GM18868 (cell line): ENCODE measurements around the gene UBE2L6.

Experiments
- ATAC-seq: cut with Tn5 transposase; IDR thresholded peaks from one replicate; pipeline ENCODE4 v1.9.1; 2021; ENCODE audit warnings: mild to moderate bottlenecking, moderate library complexity; ENCODE audit not compliant: unreplicated experiment

The UBE2L6 gene

DNA sequence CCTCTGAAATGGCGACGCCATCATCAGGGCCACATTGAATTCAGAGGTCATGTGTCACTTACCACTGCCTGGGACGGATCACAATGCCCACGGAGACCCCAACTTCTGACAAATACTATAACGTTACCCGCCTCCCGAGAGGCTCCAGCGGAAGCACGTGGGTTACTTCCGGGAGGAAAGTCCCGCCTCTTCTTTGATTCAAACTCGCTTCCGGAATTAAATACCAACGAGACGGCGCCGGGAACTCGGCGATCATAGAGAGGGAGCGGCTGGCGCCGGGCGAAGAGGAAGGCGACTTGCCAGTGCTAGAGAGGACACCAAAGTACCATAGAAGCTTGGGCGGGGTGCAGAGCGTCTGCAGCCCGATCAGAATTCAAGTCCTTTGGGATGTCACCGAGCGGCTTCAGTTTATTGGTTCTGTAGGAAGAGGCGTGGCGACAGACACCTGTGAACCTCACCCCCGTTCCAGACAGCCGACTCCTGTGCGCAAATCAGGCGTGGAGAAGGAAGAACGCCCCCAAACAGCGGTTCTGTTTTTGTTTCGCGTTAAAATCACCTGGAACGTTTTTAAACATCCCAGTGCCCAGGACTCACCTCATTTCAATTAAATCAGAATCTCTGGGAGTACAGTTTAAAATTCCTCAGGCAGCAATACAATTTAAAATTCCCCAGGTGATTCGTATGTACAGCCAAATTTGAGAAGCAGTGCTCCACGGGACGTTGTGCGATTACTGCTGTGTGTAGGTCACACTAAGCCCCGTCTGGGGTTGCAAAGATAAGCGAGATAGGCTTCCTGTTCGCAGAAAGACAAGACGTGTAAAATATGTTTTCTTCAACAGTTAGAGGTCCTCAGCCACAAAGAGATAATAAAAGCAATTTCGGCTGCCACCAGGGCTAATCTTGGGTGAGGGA lies 36.6 kb downstream of the UBE2L6 start, which contains the start of gene TIMM10:
TSS of gene TIMM10 (minus strand) at position 159 of the 912 bp plus-strand sequence. CDS start 565 bp downstream, outside the sequence.
- ATAC-seq, result peak; percentile 96

GRCh38 chr11:57530215-57530595 lies 37.3 kb downstream of the UBE2L6 start:
- no peak for ATAC-seq

- ATAC-seq, result no peak
Measured at GRCh38 chr11:57529012-57529411, 38.5 kb downstream of the UBE2L6 start.

GRCh38 chr11:57527056-57527631 lies 40.3 kb downstream of the UBE2L6 start:
- ATAC-seq, result no peak

DNA sequence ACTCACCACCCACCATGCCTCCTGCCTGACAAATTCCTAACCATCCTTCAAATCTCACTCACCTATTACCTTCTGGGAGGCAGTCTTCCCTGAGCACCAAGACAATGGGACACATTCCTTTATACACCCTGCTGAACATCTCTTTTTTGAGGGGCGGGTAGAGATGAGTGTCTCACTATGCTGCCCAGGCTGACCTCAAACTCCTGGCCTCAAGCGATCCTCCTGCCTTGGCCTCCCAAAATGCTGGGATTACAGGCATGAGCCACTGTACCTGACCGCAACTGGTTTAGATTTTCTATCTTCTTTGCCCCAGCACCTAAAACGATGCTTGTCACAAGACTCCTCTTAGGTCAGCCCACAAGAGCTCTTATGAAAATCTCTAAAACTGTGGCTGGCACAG lies 44.1 kb downstream of the UBE2L6 start:
- no peak for ATAC-seq

DNA sequence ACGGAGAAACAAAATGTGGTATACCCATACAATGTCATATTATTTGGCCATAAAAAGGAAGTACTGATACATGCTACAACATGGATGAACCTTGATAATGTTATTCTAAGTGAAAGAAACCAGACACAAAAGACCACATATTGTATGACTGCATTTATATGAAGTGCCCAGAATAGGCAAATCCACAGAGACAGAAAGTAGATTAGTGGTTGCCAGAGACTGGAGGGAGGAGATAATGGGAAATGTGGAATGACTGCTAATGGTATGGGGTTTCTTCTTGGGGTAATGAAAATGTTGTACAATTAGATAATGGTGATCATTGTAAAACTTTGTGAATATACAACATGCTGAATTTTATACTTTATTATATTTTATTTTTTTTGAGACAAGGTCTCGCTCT lies 46.4 kb downstream of the UBE2L6 start:
- ATAC-seq, result no peak

- no peak for ATAC-seq
Measured at GRCh38 chr11:57516061-57516443, 51.4 kb downstream of the UBE2L6 start.

DNA sequence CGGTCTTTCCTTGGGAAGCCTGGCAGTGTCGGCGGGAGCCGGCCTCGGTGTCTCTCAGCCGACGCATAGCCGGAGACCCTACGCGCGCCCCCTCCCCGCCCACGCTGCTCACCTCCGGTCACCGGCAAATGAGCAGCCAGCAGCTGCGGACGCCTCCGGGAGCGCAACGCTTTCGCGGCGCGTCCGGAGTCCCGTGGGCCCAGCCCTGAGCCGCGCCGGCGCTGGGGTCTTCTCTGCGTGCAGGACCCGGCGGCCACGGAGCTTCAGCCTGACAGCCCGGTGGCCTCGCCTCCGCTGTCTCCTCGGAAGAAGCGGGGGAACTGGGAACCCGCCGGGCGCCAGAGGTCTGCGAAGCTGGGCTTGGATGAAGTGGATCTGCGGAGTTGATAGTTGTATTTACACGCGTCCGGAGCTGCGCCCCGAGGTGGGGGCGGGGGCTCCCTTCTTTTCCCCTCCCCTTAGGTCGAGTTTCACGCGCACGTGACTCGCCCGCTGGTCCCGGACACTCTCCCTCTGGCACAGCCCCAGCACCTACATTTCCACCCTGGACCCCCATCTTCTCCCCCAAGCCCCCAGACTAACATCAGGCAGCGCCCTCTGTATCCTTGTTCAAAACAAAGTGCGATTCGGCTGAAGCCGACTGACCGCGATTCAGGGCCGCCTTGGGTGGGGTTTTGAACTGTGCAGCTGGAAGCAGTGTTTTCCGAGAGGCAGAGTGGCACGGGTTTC lies 52.0 kb downstream of the UBE2L6 start, which contains the start of gene SLC43A1:
TSS of gene SLC43A1 (minus strand) at position 371 of the 729 bp plus-strand sequence. CDS start 1,591 bp downstream, outside the sequence.
- ATAC-seq, result peak; percentile 57

DNA sequence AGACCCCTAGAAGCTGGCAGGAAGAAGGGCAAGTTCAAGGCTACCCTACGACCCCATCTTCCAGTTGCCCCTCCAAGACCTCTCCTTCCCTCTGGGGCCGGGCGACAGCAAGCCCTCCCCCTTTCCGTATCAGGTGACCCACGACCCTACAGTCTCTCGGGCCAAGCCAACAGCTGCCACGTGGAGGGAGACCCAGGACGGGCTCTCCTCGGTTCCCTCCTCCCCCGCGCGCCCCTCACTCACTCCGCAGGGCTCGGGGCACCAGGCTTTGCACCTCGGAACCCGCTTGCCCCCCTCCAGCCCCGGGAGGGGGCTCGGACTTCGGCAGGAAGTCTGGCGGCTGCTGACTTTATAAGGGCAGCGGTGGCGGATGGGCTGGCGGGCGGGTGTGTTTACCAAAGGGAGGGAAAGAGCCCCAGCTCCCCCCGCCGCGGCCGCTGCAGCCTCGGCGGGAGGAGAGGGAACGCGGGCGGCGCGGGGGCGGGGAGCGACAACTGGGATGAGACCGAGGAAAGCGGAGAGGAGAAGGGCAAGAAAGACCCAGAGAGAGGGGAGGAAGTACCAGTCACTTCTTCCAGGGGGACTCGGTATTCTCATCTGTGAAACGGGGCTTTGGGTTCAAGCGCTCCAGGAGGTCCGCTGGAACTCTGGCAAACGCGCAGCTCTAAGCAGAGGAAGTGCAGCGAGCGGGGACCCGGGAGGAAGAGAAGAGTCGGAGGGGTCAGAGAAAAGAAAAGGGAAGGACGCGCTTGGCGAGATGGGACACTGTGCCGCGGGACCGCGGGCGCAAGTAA lies 52.7 kb downstream of the UBE2L6 start:
- peak; percentile 47 for ATAC-seq

GRCh38 chr11:57513911-57514537 lies 53.4 kb downstream of the UBE2L6 start:
- ATAC-seq, result peak; percentile 32

DNA sequence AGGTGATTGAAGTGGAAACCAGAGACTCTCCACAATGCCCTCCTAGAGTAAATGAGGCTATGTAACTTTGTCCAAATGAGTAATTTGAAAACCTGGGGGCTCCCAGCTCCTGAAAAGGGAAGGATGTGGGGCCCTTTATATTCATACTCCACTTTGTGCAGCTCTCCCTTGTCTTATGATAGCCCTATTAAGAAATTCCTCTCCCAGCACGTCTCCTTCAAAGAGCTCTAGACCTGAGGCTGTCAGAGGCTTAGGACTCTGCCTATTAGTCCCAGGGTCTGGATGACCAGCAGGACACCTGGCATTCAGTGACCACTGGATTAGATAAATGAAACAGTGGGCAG lies 54.0 kb downstream of the UBE2L6 start:
- ATAC-seq, result no peak

DNA sequence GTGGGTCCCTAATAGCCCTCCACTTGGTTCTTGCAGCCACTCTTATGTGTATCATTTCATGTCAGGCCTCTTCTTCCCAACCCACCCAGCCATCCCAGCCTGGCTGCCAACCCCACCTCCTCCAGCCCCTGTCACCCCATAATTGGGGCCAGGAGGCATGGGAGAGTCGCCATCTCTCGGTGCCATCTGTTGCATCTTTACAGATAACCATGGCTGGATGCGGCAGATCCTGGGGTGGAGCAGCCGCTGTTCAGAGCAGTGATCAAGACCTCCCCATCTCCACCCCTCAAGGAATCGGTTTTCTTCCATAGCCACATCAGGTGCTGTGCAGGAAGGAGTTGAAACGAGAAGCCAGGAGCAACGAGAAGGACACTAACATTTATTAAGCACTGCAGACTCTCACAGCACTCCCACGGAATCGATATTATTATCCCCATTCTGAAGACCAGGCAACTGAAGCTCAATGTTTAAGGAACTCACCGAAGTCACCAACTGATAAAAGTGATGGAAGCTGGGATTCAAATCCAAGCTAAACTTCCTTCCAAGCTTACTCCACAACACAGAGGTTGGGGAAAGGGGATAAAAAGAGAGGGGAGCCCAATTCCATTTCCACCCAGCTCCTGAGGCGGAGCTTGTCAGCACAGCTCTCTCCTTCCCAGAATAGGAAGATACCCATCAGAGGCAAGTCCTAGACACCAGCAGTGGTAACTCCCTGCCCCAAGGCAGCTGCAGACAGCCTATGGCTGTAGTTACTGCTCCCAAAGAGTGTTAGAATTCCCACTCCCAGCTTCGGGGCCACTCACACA lies 54.6 kb downstream of the UBE2L6 start:
- no peak for ATAC-seq

GRCh38 chr11:57511741-57512430 lies 55.6 kb downstream of the UBE2L6 start:
- ATAC-seq, result no peak

DNA sequence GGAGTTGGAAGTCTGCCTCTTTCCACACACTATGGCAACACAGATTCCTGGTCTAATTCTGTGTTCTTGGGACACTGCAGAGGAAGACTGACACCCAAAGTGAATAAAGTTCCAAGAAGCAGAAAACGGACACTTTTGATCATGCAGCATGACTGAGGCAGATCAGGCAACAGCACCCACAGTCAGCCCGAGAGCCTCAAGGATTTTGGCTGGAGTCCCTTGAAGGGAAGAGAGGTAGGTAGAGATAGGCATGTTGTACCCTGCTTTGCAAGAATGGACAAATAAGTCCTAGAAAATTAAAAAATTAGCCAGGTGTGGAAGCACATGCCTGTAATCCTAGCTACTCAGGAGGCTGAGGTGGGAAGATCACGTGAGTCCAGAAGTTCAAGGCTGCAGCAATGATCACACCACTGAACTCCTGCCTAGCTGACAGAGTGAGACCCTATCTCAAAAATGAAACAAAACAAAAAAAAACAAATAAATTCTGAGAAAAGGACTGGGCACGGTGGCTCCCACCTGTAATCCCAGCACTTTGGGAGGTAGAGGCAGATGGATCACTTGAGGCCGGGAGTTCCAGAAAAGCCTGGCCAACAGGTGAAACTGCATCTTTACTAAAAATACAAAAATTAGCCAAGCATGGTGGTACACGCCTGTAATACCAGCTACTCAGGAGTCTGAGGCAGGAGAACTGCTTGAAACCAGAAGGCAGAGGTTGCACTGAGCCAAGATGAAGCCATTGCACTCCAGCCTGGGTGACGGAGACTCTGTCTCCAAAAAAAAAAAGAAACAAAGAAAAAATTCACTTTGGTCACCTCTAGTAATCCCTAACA lies 58.9 kb downstream of the UBE2L6 start:
- ATAC-seq, result no peak

- ATAC-seq, result no peak
Measured at GRCh38 chr11:57506522-57506921, 61.0 kb downstream of the UBE2L6 start.

- ATAC-seq, result no peak
Measured at GRCh38 chr11:57504511-57504910, 63.0 kb downstream of the UBE2L6 start.

- no peak for ATAC-seq
Measured at GRCh38 chr11:57502870-57503269, 64.6 kb downstream of the UBE2L6 start.

DNA sequence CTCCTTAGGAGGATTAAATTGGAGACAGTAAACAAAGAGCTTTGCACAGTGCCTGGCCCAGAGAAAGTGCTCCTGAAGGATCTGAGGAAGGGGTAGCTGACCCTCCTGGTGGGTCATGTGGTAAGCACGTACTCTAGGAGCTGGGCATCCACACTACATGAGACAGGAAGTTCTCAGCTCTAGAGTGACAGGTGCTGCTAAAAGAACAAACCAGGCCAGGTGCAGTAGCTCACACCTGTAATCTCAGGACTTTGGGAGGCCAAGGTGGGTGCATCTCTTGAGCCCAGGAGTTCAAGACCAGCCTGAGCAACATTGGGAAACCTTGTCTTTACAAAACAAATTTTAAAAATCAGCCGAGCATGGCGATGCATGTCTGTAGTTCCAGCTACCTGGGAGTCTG lies 65.1 kb downstream of the UBE2L6 start:
- no peak for ATAC-seq
